GM23338 (cell line): ENCODE measurements around the gene SUPT3H. TPM values are rescaled to one million over a fixed set of nuclear protein-coding genes. Genes with fewer than 3 reads are reported as not detected.

Experiments used
- ATAC-seq: fragments of 200-7000 bp; cut with Tn5 transposase; 3 replicates; pipeline ENCODE4 v1.9.1; 2020
- DNase-seq: peaks from one replicate; pipeline ENCODE4 v3.0.0-alpha.2; 2015; ENCODE audit warnings: low spot score
- H2AFZ ChIP-seq: fragments of 200-600 bp; sonication (generic); 2 replicates; pipeline ENCODE4 v1.8.0; 2016; ENCODE audit warnings: antibody characterized with exemption, mild to moderate bottlenecking, moderate library complexity
- H3F3A ChIP-seq: fragments of 200-600 bp; sonication (generic); replicated peaks from 2 replicates; pipeline ENCODE4 v1.8.0; 2017; ENCODE audit warnings: antibody characterized with exemption, mixed run types, low read depth
- H3K27ac ChIP-seq: fragments of 200-600 bp; sonication (generic); 2 replicates; pipeline ENCODE4 v1.6.1; 2016; ENCODE audit warnings: low read depth
- H3K27me3 ChIP-seq: fragments of 200-600 bp; sonication (generic); 2 replicates; pipeline ENCODE4 v1.8.0; 2016; ENCODE audit warnings: mild to moderate bottlenecking, mixed run types, moderate library complexity; ENCODE audit not compliant: insufficient read depth
- H3K36me3 ChIP-seq: fragments of 200-600 bp; sonication (generic); 2 replicates; pipeline ENCODE4 v1.8.0; 2016; ENCODE audit warnings: mild to moderate bottlenecking; ENCODE audit not compliant: insufficient read depth
- H3K4me1 ChIP-seq: fragments of 200-600 bp; sonication (generic); 2 replicates; pipeline ENCODE4 v1.8.0; 2016; ENCODE audit warnings: mild to moderate bottlenecking, moderate library complexity; ENCODE audit not compliant: insufficient read depth
- H3K4me2 ChIP-seq: fragments of 200-600 bp; sonication (generic); 2 replicates; pipeline ENCODE4 v1.7.1; 2017; ENCODE audit warnings: mixed run types
- H3K4me3 ChIP-seq: fragments of 200-600 bp; sonication (generic); 2 replicates; pipeline ENCODE4 v1.6.1; 2016; ENCODE audit warnings: mixed run types
- H3K79me2 ChIP-seq: fragments of 200-600 bp; sonication (generic); replicated peaks from 2 replicates; pipeline ENCODE4 v1.8.0; 2017; ENCODE audit warnings: mild to moderate bottlenecking; ENCODE audit not compliant: insufficient read depth
- H3K9me2 ChIP-seq: fragments of 200-600 bp; sonication (generic); 2 replicates; pipeline ENCODE4 v1.8.0; 2017; ENCODE audit not compliant: insufficient read depth
- H4K20me1 ChIP-seq: fragments of 200-600 bp; sonication (generic); replicated peaks from 2 replicates; pipeline ENCODE4 v1.8.0; 2017; ENCODE audit warnings: mild to moderate bottlenecking; ENCODE audit not compliant: insufficient read depth
- H3K27ac Mint-ChIP-seq: 2 replicates; pipeline ENCODE4 v1.8.0; 2020; ENCODE audit warnings: inconsistent platforms, mild to moderate bottlenecking, moderate library complexity, mixed read lengths
- H3K27me3 Mint-ChIP-seq: 3 replicates; pipeline ENCODE4 v1.8.0; 2022; ENCODE audit warnings: low read depth, mild to moderate bottlenecking, moderate library complexity, mixed read lengths, inconsistent platforms; ENCODE audit not compliant: insufficient read depth, poor library complexity
- H3K36me3 Mint-ChIP-seq: 3 replicates; pipeline ENCODE4 v1.8.0; 2021; ENCODE audit warnings: low read depth, mild to moderate bottlenecking, inconsistent platforms, moderate library complexity, mixed read lengths
- H3K4me1 Mint-ChIP-seq: 3 replicates; pipeline ENCODE4 v1.8.0; 2020; ENCODE audit warnings: mild to moderate bottlenecking, inconsistent platforms, mixed read lengths
- H3K4me3 Mint-ChIP-seq: 3 replicates; pipeline ENCODE4 v1.8.0; 2021; ENCODE audit warnings: moderate library complexity, mild to moderate bottlenecking, inconsistent platforms, mixed read lengths
- H3K9me3 Mint-ChIP-seq: 3 replicates; pipeline ENCODE4 v1.8.0; 2020; ENCODE audit warnings: moderate library complexity, mild to moderate bottlenecking, inconsistent platforms, mixed read lengths
- CREB1 ChIP-seq: fragments of 250-450 bp; sonication (Bioruptor Pico); IDR thresholded peaks from 2 replicates; pipeline ENCODE4 v1.5.0; 2020; ENCODE audit warnings: low read depth, mild to moderate bottlenecking, moderate library complexity
- CTCF ChIP-seq, 2 experiments: fragments of 200-600 bp in 1 of 2; sonication (generic) in 1 of 2; conservative IDR thresholded peaks; 2 replicates each; pipeline versions ENCODE4 v1.5.1 to v1.6.1; 2016 to 2017; ENCODE audit warnings: antibody characterized with exemption in 2 of 2, low read depth in 2 of 2, mild to moderate bottlenecking in 2 of 2, moderate library complexity in 1 of 2
- EZH2 ChIP-seq: fragments of 200-600 bp; sonication (generic); IDR thresholded peaks from one replicate; pipeline ENCODE4 v1.8.0; 2017; ENCODE audit warnings: antibody characterized with exemption, mild to moderate bottlenecking, low read depth; ENCODE audit not compliant: unreplicated experiment
- JUNB ChIP-seq: IDR thresholded peaks from one replicate; pipeline ENCODE4 v1.6.1; 2016; ENCODE audit warnings: antibody characterized with exemption; ENCODE audit not compliant: unreplicated experiment
- NANOG ChIP-seq: IDR thresholded peaks from 2 replicates; pipeline ENCODE4 v1.6.1; 2016; ENCODE audit warnings: antibody characterized with exemption, borderline replicate concordance
- POLR2AphosphoS5 ChIP-seq: IDR thresholded peaks from 2 replicates; pipeline ENCODE4 v1.6.1; 2016; ENCODE audit warnings: antibody characterized with exemption, low read depth
- STAT1 ChIP-seq: IDR thresholded peaks from one replicate; pipeline ENCODE4 v1.6.1; 2016; ENCODE audit warnings: antibody characterized with exemption; ENCODE audit not compliant: unreplicated experiment
- ZNF114 ChIP-seq: fragments of 250-450 bp; sonication (Bioruptor Pico); IDR thresholded peaks from 2 replicates; pipeline ENCODE4 v1.5.0; 2020; ENCODE audit warnings: mild to moderate bottlenecking, moderate library complexity
- polyA plus RNA-seq: library from polyadenylated mRNA; unstranded; fragments of >200 nt; fragmentation: Nextera tagmentation; extraction: Ambion mirVana; gene quantifications from 2 replicates; pipeline ENCODE4 v1.2.1, GENCODE V29; 2016
- total RNA-seq: library from RNA; depleted of rRNA; stranded (reverse); fragments of >200 nt; shearing (Covaris generic); gene quantifications from 2 replicates; pipeline ENCODE4 v1.2.3, GENCODE V29; 2014
- TF ChIP-seq, protein P1 (sequence below): fragments of 250-450 bp; sonication (Bioruptor Pico); IDR thresholded peaks from 2 replicates; pipeline ENCODE4 v1.5.0; 2020; ENCODE audit warnings: mild to moderate bottlenecking, moderate library complexity

SUPT3H gene
- total and polyA plus RNA-seq, 2 experiments from 2014 or later, result 11.4 to 30.1 TPM

DNA sequence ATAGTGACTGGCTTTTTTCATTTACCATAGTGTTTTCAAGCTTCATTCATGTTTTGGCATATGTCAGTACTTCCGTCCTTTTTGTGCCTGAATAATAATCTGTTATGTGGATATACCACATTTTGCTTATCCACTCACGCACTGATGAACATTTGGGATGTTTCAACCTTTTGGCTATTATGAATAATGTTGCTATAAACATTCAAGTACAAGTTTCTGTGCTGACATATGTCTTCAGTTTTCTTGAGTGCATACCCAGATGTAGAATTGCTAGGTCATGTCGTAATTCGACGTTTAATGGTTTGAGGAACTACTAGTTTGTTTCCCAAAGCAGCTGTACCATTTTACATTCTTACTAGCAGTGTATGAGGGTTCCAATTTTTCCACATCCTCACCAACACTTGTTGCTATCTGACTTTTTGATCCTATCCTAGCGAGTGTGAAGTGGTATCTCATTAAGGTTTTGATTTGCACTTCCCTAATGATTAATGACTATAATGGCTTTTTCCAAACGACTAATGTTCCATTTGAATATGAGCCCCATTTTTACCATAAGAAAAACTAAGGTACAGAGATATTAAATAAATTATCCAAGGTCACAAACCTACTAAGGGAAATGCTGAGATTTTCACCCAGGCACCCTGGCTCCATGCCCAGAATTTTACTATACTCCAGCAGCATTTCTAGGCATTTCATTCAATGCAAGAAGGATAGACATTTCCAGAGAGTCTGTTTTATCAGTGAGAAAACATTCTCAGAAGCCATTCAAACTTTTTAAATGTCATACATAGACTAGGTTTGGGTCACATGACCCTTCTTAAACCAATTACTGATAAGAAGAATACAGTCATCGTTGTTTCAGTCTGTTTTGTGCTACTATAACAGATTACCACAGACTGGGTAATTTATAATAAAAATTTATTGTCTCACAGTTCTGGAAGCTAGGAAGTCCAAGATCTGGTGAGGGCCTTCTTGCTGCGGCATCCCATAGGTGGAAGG is 120.7 kb downstream of the SUPT3H start (continued):
- TF ChIP-seq, protein P1, sequence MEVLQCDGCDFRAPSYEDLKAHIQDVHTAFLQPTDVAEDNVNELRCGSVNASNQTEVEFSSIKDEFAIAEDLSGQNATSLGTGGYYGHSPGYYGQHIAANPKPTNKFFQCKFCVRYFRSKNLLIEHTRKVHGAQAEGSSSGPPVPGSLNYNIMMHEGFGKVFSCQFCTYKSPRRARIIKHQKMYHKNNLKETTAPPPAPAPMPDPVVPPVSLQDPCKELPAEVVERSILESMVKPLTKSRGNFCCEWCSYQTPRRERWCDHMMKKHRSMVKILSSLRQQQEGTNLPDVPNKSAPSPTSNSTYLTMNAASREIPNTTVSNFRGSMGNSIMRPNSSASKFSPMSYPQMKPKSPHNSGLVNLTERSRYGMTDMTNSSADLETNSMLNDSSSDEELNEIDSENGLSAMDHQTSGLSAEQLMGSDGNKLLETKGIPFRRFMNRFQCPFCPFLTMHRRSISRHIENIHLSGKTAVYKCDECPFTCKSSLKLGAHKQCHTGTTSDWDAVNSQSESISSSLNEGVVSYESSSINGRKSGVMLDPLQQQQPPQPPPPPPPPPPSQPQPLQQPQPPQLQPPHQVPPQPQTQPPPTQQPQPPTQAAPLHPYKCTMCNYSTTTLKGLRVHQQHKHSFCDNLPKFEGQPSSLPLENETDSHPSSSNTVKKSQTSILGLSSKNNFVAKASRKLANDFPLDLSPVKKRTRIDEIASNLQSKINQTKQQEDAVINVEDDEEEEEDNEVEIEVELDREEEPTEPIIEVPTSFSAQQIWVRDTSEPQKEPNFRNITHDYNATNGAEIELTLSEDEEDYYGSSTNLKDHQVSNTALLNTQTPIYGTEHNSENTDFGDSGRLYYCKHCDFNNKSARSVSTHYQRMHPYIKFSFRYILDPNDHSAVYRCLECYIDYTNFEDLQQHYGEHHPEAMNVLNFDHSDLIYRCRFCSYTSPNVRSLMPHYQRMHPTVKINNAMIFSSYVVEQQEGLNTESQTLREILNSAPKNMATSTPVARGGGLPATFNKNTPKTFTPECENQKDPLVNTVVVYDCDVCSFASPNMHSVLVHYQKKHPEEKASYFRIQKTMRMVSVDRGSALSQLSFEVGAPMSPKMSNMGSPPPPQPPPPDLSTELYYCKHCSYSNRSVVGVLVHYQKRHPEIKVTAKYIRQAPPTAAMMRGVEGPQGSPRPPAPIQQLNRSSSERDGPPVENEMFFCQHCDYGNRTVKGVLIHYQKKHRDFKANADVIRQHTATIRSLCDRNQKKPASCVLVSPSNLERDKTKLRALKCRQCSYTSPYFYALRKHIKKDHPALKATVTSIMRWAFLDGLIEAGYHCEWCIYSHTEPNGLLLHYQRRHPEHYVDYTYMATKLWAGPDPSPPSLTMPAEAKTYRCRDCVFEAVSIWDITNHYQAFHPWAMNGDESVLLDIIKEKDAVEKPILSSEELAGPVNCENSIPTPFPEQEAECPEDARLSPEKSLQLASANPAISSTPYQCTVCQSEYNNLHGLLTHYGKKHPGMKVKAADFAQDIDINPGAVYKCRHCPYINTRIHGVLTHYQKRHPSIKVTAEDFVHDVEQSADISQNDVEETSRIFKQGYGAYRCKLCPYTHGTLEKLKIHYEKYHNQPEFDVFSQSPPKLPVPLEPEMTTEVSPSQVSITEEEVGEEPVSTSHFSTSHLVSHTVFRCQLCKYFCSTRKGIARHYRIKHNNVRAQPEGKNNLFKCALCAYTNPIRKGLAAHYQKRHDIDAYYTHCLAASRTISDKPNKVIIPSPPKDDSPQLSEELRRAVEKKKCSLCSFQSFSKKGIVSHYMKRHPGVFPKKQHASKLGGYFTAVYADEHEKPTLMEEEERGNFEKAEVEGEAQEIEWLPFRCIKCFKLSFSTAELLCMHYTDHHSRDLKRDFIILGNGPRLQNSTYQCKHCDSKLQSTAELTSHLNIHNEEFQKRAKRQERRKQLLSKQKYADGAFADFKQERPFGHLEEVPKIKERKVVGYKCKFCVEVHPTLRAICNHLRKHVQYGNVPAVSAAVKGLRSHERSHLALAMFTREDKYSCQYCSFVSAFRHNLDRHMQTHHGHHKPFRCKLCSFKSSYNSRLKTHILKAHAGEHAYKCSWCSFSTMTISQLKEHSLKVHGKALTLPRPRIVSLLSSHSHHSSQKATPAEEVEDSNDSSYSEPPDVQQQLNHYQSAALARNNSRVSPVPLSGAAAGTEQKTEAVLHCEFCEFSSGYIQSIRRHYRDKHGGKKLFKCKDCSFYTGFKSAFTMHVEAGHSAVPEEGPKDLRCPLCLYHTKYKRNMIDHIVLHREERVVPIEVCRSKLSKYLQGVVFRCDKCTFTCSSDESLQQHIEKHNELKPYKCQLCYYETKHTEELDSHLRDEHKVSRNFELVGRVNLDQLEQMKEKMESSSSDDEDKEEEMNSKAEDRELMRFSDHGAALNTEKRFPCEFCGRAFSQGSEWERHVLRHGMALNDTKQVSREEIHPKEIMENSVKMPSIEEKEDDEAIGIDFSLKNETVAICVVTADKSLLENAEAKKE (CRISPR knock-in tag), result no peak
- no peak for TF ChIP-seq CREB1 (CRISPR knock-in tag)
- no peak for TF ChIP-seq CTCF (conservative IDR thresholded peaks at IDR 0.05; ENCODE audit: low read depth in 2 of 2)

GRCh38 chr6:45255434-45255833 is 122.3 kb downstream of the SUPT3H start:
- Histone ChIP-seq H3F3A (no peaks in the 10 kb centered on the region), H2AFZ (no peak overlapping the region), H3K4me3 (no peak overlapping the region), H3K27ac (no peak overlapping the region), H3K36me3 (no peaks in the 10 kb centered on the region), H3K4me1 (no peaks in the 10 kb centered on the region), H4K20me1 (no peaks in the 10 kb centered on the region), H3K9me2 (no peaks in the 10 kb centered on the region), H3K4me2 (no peak overlapping the region), H3K27me3 (no peaks in the 10 kb centered on the region), H3K79me2 (no peaks in the 10 kb centered on the region)
- H3K4me3 Mint-ChIP-seq, result no peak overlapping the region
- ATAC-seq, result no peak
- H3K9me3 Mint-ChIP-seq, result no peaks in the 10 kb centered on the region
- no peak for TF ChIP-seq STAT1
- TF ChIP-seq ZNF114 (CRISPR knock-in tag), result no peak
- no peak for TF ChIP-seq NANOG
- TF ChIP-seq JUNB, result no peak
- TF ChIP-seq EZH2, result no peak
- TF ChIP-seq POLR2AphosphoS5, result no peak
- H3K27me3 Mint-ChIP-seq, result no peaks in the 10 kb centered on the region
- no peak for DNase-seq
- H3K4me1 Mint-ChIP-seq, result no peaks in the 10 kb centered on the region
- no peak overlapping the region for H3K27ac Mint-ChIP-seq
- no peaks in the 10 kb centered on the region for H3K36me3 Mint-ChIP-seq
